Raji (cell line): ENCODE results near the gene POLA2.

Source experiments
- POLR2A ChIP-seq: IDR thresholded peaks from 2 replicates; pipeline ENCODE4 v1.6.1; 2011; ENCODE audit warnings: low read depth, low read length, control low read depth; ENCODE audit not compliant: insufficient read depth

The POLA2 gene

DNA sequence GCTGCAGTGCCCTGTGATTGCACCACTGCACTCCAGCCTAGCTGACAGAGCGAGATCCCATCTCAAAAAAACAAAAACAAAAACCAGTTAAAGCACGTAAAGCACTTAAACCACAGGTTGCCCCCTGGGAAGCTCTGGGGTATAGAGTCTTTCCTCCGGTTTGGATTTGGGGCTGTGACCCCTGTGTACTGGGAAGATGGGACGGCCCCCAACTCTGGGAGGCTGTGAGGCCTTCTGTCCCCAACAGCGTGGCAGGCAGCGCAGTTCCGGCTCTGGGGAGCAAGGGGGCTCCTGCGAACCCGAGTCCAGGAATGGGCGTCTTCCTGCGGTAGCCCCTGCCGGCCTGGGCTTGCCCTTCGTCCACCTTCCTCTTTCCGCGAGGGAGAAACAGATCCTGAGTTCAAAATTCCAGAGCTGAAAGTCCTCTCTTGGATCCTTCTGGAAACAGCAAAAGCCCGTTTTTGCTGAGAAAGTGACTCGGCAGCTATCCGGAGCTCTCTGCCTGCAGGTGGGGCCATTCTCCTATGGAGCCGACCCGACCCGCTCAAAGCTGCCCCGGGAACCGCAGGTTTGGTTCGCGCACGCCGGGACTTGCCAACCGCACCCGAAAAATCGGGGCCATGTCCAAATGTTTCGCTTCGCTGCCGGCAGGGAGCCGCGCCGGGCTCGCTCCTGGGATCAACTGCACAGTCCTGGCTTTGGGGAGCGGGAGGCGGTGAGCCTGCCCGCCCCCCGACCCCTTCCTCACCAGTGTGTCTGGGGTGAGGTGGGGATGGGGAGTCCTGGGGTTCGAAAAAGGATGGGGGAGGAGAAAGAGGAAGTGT is 36.3 kb upstream of the POLA2 start:
- no peak for TF ChIP-seq POLR2A

DNA sequence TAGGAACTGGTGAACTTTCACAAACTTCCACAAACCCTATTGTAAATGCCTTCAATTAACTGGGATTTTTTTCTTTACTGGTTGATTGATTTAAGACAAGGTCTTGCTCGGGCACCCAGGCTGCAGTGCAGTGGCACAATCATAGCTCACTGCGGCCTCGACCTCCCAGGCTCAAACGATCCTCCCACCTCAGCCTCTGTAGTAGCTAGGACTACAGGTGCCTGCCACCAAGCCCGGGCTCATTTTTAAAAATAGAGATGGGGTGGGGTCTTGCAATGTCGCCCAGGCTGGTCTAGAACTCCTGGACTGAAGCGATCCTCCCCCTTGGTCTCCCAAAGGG is 35.7 kb upstream of the POLA2 start:
- no peak for TF ChIP-seq POLR2A

GRCh38 chr11:65227879-65228278 is 33.9 kb upstream of the POLA2 start:
- TF ChIP-seq POLR2A = no peak

DNA sequence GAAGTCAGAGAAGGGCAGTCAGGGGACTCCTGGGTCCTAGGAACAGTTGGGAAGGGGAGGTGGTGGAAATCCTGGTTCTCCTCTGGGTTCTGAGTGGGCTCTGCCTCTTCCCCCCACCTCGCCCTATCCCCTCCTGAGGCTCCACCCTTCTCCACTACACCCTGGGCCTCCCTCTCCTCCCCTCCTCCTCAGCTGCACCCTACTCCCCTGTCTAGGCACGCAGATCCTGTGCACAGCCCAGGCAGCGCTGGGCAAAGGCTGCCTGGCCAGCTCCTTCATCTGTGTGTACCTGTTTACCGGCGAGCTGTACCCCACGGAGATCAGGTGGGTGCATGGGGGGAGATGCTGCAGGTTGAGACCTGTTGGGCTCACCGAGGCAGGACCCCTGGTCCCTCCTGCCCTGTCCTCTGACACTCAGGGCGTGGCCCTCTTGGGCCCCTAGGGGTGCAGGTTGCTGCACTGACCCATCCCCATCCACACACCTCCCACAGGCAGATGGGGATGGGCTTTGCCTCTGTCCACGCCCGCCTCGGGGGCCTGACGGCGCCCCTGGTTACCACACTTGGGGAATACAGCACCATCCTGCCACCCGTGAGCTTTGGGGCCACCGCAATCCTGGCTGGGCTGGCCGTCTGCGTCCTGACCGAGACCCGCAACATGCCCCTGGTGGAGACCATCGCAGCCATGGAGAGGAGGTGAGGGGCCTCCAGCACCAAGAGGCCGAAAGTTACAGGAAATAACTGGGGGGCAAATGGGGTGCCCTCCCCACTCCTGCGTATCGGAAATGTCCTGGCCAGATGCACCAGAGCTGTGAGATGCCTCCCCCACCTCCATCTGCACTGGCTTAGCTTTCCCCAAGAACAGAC is 25.3 kb upstream of the POLA2 start:
- no peak for TF ChIP-seq POLR2A

DNA sequence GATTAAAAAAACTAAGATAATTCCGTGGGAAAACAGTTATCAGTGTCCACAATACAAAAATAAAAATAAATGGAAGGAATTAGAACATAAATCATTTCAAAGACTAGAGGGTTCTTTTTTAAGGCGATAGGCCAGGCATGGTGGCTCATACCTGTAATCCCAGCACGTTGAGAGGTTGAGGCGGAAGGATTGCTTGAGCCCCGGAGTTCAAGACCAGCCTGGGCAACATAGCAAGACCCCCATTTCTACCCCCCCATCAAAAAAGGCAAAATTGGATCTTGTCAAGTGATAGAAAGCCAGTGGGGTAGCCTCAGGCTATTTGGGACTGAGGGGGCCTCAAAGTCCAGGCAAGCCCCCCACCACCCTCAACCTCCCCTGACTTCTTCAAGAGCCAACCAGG is 20.6 kb upstream of the POLA2 start:
- no peak for TF ChIP-seq POLR2A

- no peak for TF ChIP-seq POLR2A
Measured at GRCh38 chr11:65241692-65242091, 20.1 kb upstream of the POLA2 start.

DNA sequence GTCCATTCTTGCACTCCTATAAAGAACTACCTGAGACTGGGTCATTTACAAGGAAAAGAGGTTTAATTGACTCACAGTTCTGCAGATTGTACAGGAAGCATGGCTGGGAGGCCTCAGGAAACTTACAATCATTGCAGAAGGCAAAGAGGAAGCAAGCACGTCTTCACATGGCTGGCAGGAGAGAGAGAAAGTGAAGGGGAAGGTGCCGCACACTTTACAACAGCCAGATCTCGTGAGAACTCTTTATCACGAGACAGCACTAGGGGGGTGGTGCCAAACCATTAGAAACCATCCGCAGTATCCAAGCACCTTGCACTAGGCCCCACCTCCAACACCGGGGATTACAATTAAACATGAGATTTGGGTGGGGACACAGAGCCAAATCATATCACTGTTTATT is 19.4 kb upstream of the POLA2 start:
- TF ChIP-seq POLR2A = no peak

- no peak for TF ChIP-seq POLR2A
Measured at GRCh38 chr11:65243797-65244196, 18.0 kb upstream of the POLA2 start.

DNA sequence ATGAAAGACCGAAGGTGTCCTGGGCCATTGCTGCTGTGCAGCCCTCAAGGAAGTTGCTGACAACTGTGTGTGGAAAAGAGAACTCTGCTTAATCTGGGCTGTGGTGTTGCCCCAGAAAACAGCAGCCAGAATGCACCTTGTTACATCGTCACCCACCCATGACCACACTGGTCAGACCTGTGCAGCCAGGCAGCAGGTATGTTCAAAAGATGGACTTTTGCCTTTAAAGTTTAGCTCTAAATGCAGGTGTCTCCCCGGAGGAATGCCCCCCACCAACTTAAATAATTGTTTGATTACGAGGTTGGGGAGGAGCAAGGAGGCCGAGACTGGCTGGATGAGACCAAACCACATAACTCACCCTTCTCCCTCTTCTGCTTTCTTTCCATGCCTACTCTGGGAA is 15.3 kb upstream of the POLA2 start:
- no peak for TF ChIP-seq POLR2A

DNA sequence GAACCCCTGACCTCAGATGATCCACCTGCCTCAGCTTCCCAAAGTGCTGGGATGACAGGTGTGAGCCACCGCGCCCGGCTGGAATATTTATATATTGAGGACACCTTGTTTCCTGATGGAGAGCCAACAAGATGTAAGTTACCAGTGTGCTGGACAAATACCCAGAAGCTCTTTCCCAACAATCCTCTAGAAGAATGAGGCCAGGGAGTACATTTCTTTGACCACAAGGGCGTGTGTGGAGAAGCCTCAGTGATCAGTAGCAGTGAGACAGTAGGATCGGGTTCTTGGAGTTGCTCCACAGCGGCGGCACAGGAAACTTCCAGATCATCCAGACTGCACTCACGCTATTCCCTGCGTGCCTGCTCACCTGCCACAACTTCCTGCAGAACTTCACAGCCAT is 10.3 kb upstream of the POLA2 start:
- TF ChIP-seq POLR2A = no peak

DNA sequence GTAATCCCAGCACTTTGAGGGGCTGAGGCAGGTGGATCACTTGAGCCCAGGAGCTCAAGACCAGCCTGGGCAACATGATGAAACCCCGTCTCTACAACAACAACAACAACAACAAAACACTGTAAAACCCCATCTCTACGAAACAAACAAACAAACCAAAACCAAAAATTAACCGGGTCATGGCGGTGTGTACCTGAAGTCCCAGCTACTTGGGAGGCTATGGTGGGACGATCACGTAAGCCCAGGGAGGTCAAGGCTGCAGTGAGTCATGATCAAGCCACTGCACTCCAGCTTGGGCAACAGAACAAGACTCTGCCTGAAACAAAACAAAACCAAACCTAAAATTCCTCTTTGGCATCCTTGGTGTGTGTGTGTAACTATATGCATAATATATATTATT is 7.0 kb upstream of the POLA2 start:
- no peak for TF ChIP-seq POLR2A

DNA sequence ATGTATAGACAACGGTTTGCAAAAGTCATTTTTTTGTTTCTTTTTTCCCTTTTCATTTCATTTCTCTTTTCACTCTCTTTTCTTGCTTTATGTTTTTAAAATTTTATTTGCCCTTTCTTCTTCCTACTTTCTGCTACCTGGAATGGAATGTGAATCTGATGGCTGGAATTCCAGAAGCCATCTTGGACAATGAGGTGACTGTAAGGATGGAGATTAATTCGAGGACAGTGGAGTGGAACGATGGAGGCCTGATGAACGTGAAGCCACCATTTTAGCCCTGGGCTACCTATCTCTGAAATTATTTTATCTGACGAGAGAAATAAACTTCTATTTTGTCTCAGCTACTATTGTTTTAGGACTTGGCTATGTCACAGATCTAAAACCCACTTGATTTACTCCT is 2.8 kb upstream of the POLA2 start:
- no peak for TF ChIP-seq POLR2A

- no peak for TF ChIP-seq POLR2A
Measured at GRCh38 chr11:65260302-65260701, 1.5 kb upstream of the POLA2 start.

DNA sequence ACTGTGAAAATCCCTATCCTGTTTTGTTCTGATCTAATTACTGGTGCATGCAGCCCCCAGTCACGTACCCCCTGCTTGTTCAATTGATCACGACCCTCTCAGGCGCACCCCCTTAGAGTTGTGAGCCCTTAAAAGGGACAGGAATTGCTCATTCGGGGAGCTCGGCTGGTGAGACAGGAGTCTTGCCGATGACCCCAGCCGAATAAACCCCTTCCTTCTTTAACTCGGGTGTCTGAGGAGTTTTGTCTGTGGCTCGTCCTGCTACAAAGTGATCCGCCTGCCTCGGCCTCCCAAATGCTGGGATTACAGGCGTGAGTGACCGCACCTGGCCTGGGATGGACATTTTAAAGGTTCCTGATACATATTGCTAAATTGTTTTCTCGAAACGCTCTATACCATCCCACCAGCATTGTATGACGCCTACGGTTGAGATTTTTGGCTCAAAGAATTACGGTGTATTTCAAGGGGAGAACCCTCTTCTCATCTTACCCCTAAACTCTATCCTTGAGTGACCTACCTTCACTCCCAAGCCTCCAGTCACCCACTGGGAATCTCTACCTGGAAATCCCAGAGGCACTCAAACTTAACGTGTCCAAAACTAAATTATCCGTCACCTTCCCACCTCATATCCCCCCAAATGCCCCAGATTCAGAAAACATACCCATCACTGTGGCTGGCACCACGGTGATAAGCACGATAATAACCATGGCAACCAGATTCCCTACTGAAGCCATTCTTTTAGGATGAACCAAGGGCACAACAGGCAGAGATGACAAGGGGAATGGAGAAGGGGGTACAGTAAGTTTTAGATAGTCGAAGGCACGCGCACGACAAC is 789 bp upstream of the POLA2 start:
- TF ChIP-seq POLR2A = no peak

DNA sequence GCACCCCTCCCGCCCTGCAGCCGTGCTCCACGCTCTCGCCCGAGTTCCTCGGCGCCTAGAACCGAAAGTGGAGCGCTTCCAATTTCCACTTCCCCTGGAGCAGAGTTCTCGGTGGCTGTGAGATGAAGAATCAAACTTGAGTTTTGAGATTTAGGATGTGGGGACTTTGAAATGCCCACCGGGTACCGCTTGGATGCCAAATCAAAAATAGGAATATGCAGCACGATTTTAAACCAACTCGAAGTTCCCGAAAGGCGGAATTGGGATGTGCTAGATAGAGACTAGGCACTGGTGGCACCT is 569 bp downstream of the POLA2 start:
- TF ChIP-seq POLR2A = no peak

DNA sequence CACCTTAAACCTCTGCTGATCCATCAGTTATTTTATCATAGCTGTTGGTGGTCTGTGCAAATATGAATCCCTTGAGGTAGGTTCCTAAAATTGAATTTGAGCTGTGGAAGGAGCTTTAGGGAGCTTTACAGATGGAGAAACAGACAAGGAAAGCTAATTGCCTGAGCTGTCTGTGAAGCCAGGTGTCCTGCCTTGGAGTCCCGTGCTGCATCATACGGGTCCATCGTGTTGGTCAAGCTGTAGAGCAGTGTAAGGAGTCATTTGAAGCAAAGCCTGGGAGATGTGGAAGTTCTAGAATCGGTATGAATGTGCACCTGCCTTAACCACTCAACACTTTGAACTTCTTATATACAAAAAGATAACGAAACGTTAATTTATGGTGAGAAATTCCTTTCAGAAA is 1.0 kb downstream of the POLA2 start:
- TF ChIP-seq POLR2A = no peak

- no peak for TF ChIP-seq POLR2A
Measured at GRCh38 chr11:65266210-65266609, 4.4 kb downstream of the POLA2 start.
